Endothelial cell of umbilical vein (primary cell): Measurements from ENCODE around the gene ADGRG7. TPM values are rescaled to one million over a fixed set of nuclear protein-coding genes. Genes with fewer than 3 reads are reported as not detected.

Source experiments
- BruUV-seq: library from RNA; stranded (reverse); fragments of 400-500 nt; replicated peaks from 2 replicates; lab custom pipeline; 2021; lab: Mats Ljungman, UMichigan
- CTCF ChIA-PET: fragments of 300-600, 350-600 bp; sonication (Branson Sonifier 250); formaldehyde crosslinking; loops from one replicate; lab custom pipeline; 2021; ENCODE audit warnings: antibody characterized with exemption, inconsistent platforms; lab: Charles Lee
- POLR2A ChIA-PET: fragments of 300-600, 350-600 bp; sonication (Branson Sonifier 250); formaldehyde crosslinking; loops from one replicate; lab custom pipeline; 2021; ENCODE audit warnings: antibody characterized with exemption, inconsistent platforms; lab: Charles Lee
- DNase-seq: peaks from one replicate; pipeline ENCODE4 v3.0.0-alpha.2; 2011; ENCODE audit warnings: low read depth, low spot score
- FAIRE-seq: peaks from 2 replicates; lab custom pipeline; 2011; peaks lifted over from hg19 to GRCh38; lab: Jason Lieb, UNC
- H2AFZ ChIP-seq: 2 replicates; pipeline ENCODE4 v1.6.0; 2012; ENCODE audit warnings: low read depth, low read length, control low read depth, inconsistent platforms
- H3K27ac ChIP-seq: 2 replicates; pipeline ENCODE4 v1.5.1; 2011; ENCODE audit warnings: low read depth, mild to moderate bottlenecking, control low read depth, low read length, moderate library complexity; ENCODE audit not compliant: insufficient read depth
- H3K27me3 ChIP-seq, 2 experiments: 2 replicates each; pipeline versions ENCODE4 v1.6.0 to v1.6.1; 2011; ENCODE audit warnings: low read length in 2 of 2, mixed read lengths in 1 of 2; ENCODE audit not compliant: control insufficient read depth in 2 of 2, insufficient read depth in 2 of 2
- H3K36me3 ChIP-seq, 2 experiments: 2 replicates in 1 of 2; 3 replicates in 1 of 2; pipeline ENCODE4 v1.5.1; 2011; ENCODE audit warnings: low read length in 2 of 2, mild to moderate bottlenecking in 1 of 2, moderate library complexity in 1 of 2; ENCODE audit not compliant: control insufficient read depth in 2 of 2, insufficient read depth in 2 of 2; ENCODE audit errors: extremely low read depth in 1 of 2
- H3K4me1 ChIP-seq: 3 replicates; pipeline ENCODE4 v1.5.1; 2011; ENCODE audit warnings: mild to moderate bottlenecking, low read length; ENCODE audit not compliant: control insufficient read depth, insufficient read depth; ENCODE audit errors: extremely low read depth
- H3K4me2 ChIP-seq: 2 replicates; pipeline ENCODE4 v1.6.1; 2011; ENCODE audit warnings: low read length, control low read depth, mixed read lengths; ENCODE audit not compliant: insufficient read depth
- H3K4me3 ChIP-seq, 3 experiments: fragments of 200-600 bp in 1 of 3; sonication (generic), shearing (Covaris generic) in 1 of 3; replicated peaks in 1 of 3; 2 replicates each; pipeline ENCODE4 v1.5.1; 2011 to 2016; ENCODE audit warnings: control low read depth in 3 of 3, low read length in 3 of 3, mild to moderate bottlenecking in 2 of 3, inconsistent platforms in 1 of 3, low read depth in 1 of 3, moderate library complexity in 1 of 3; ENCODE audit not compliant: insufficient read depth in 1 of 3
- H3K79me2 ChIP-seq: 2 replicates; pipeline ENCODE4 v1.6.0; 2012; ENCODE audit warnings: low read length, inconsistent platforms; ENCODE audit not compliant: control insufficient read depth, insufficient read depth
- H3K9ac ChIP-seq: replicated peaks from 2 replicates; pipeline ENCODE3; 2011; ENCODE audit warnings: low read length, control low read depth; ENCODE audit not compliant: insufficient read depth; ENCODE audit errors: extremely low read depth
- H3K9me1 ChIP-seq: replicated peaks from 3 replicates; pipeline ENCODE4 v1.6.0; 2011; ENCODE audit warnings: mild to moderate bottlenecking, low read length; ENCODE audit not compliant: control insufficient read depth, insufficient read depth; ENCODE audit errors: extremely low read depth
- H3K9me3 ChIP-seq: replicated peaks from 2 replicates; pipeline ENCODE4 v1.5.1; 2012; ENCODE audit warnings: low read length, inconsistent platforms; ENCODE audit not compliant: control insufficient read depth, insufficient read depth
- H4K20me1 ChIP-seq: replicated peaks from 2 replicates; pipeline ENCODE3; 2011; ENCODE audit warnings: mild to moderate bottlenecking, low read length; ENCODE audit not compliant: control insufficient read depth, insufficient read depth; ENCODE audit errors: extremely low read depth
- FOS ChIP-seq: IDR thresholded peaks from 2 replicates; pipeline ENCODE4 v1.6.1; 2011; ENCODE audit warnings: mild to moderate bottlenecking, low read length, moderate library complexity, borderline replicate concordance; ENCODE audit not compliant: insufficient read depth
- GATA2 ChIP-seq: IDR thresholded peaks from 2 replicates; pipeline ENCODE4 v1.7.0; 2011; ENCODE audit warnings: low read depth, mild to moderate bottlenecking, moderate library complexity, mixed read lengths, low read length; ENCODE audit not compliant: insufficient read length, insufficient read depth
- JUN ChIP-seq: IDR thresholded peaks from 2 replicates; pipeline ENCODE4 v1.6.1; 2011; ENCODE audit warnings: borderline replicate concordance, low read depth; ENCODE audit not compliant: insufficient read length, insufficient read depth
- MYC ChIP-seq: IDR thresholded peaks from one replicate; pipeline ENCODE4 v1.6.1; 2011; ENCODE audit warnings: mild to moderate bottlenecking, low read depth, low read length
- POLR2AphosphoS5 ChIP-seq: IDR thresholded peaks from 2 replicates; pipeline ENCODE4 v1.6.1; 2012; ENCODE audit warnings: low read depth, mild to moderate bottlenecking, control low read depth, low read length, moderate library complexity; ENCODE audit not compliant: insufficient read depth
- dilution Hi-C: fragments of 300-500 bp; cut with MboI; formaldehyde crosslinking; loops from one replicate; pipeline ENCODE4 v1.15.0; 2019; ENCODE audit warnings: low sequenced_read_pairs; ENCODE audit not compliant: extremely low pct_ligation_motif_present
- intact Hi-C: fragments of 100-400 bp; cut with micrococcal nuclease; formaldehyde crosslinking; loops from one replicate; pipeline ENCODE4 v1.10.0; 2022
- polyA plus RNA-seq, 4 experiments: library from polyadenylated mRNA; depleted of rRNA in 3 of 4; stranded (reverse) in 3 of 4; unstranded in 1 of 4; fragments of >200 nt; gene quantifications; 2 replicates each; pipeline versions ENCODE4 v1.2.1 to v1.2.3, GENCODE V29; 2011 to 2012; ENCODE audit warnings: missing spikeins in 1 of 4
- total RNA-seq: library from RNA; stranded (reverse); gene quantifications from 2 replicates; pipeline ENCODE4 v1.2.3, GENCODE V29; 2021
- TF ChIP-seq, protein P1 (sequence below): IDR thresholded peaks from 2 replicates; pipeline ENCODE4 v1.6.1; 2011; ENCODE audit not compliant: insufficient read depth, insufficient read length
- TF ChIP-seq, protein P2 (sequence below), 2 donors: IDR thresholded peaks; 1 replicate in 1 of 2; 2 replicates in 1 of 2; pipeline ENCODE4 v1.5.1; 2011; ENCODE audit warnings: low read length in 2 of 2, mild to moderate bottlenecking in 2 of 2, moderate library complexity in 2 of 2, control low read depth in 1 of 2, inconsistent platforms in 1 of 2, low read depth in 1 of 2; ENCODE audit not compliant: insufficient read depth in 1 of 2; ENCODE audit errors: extremely low read depth in 1 of 2

Gene ADGRG7
- total and polyA plus RNA-seq, 2 donors (not counting 3 experiments of a cell fraction or from before 2014, with no cell fraction given) = not detected

DNA sequence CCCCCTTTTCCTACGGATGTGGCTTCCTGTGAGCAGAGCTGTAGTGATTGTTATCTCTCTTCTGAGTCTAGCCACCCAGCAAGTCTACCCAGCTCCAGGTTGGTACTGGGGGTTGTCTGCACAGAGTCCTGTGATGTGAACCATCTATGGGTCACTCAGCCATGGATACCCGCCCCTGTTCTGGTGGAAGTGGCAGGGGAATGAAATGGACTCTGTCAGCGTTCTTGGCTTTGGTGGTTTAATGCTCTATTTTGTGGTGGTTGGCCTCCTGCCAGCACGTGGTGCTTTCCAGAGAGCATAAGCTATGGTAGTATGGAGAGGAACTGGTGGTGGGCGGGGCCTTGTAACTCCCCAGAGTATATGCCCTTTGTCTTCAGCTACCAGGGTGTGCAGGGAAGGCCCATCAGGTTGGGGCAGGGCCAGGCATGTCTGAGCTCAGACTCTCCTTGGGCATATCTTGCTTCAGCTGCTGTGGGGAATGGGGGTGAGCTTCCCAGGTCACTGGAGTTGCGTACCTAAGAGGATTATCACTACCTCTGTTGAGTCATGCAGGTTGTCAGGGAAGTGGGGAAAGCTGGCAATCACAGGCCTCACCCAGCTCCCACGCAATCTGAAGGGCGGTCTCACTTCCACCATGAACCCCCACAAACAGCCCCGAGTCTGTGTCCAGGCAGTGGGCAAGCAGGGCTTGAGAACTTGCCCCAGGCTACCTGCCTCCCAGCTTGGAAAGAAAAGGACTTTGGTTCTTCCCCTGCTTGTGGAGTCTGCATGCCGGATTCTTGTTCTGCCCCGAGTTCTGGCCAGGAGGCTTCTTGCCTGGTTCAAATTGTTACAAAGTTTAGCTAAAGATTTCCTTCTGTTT is 9.0 kb upstream of the ADGRG7 start:
- no peaks in the 10 kb centered on the region for H3K4me1 ChIP-seq
- H3K27ac ChIP-seq = no peak overlapping the region
- dilution Hi-C loops (no loop called here), intact Hi-C loops (no loop called here)
- H2AFZ ChIP-seq = no peak overlapping the region
- BruUV-seq = no TSS peak
- H4K20me1 ChIP-seq = no peaks in the 10 kb centered on the region
- no peaks in the 10 kb centered on the region for H3K36me3 ChIP-seq
- peaks cover 0 to 5% of the 10 kb centered on the region in 2 experiments for H3K27me3 ChIP-seq
- TF ChIP-seq POLR2AphosphoS5 (no peak), JUN (no peak), FOS (no peak), GATA2 (no peak), MYC (no peak)
- TF ChIP-seq, protein P1, sequence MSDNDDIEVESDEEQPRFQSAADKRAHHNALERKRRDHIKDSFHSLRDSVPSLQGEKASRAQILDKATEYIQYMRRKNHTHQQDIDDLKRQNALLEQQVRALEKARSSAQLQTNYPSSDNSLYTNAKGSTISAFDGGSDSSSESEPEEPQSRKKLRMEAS = no peak
- TF ChIP-seq, protein P2, sequence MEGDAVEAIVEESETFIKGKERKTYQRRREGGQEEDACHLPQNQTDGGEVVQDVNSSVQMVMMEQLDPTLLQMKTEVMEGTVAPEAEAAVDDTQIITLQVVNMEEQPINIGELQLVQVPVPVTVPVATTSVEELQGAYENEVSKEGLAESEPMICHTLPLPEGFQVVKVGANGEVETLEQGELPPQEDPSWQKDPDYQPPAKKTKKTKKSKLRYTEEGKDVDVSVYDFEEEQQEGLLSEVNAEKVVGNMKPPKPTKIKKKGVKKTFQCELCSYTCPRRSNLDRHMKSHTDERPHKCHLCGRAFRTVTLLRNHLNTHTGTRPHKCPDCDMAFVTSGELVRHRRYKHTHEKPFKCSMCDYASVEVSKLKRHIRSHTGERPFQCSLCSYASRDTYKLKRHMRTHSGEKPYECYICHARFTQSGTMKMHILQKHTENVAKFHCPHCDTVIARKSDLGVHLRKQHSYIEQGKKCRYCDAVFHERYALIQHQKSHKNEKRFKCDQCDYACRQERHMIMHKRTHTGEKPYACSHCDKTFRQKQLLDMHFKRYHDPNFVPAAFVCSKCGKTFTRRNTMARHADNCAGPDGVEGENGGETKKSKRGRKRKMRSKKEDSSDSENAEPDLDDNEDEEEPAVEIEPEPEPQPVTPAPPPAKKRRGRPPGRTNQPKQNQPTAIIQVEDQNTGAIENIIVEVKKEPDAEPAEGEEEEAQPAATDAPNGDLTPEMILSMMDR (IDR thresholded peaks at IDR 0.05; ENCODE audit: extremely low read depth in 1 of 2, insufficient read depth in 1 of 2, low read depth in 1 of 2, low read length in 2 of 2) = no peak
- DNase-seq = no peak
- H3K79me2 ChIP-seq = no peaks in the 10 kb centered on the region
- H3K9ac ChIP-seq = no peak overlapping the region
- H3K9me1 ChIP-seq = no peaks in the 10 kb centered on the region
- ChIA-PET CTCF (interaction anchor here (0.7 to 2.3 kb wide), 6 partner anchors 9 to 768 kb away, joined by 3 to 10 read pairs (median 4); no protein-coding TSS in a partner anchor), POLR2A (no interaction called here)
- H3K9me3 ChIP-seq = no peaks in the 10 kb centered on the region
- H3K4me3 ChIP-seq = no peak overlapping the region
- no peak for FAIRE-seq
- H3K4me2 ChIP-seq = no peak overlapping the region
